NCI-H748 (cell line): ENCODE results near the gene TICAM1.
"Not testable (repeated sequence)": the region's sequence is repeated elsewhere in the genome, so short reads cannot be mapped to it uniquely, and the experiment has no call there.

ENCODE experiments used
- DNase-seq: peaks from one replicate; lab custom pipeline; 2025; ENCODE audit not compliant: unreplicated experiment; lab: John Stamatoyannopoulos, UW

The TICAM1 gene

GRCh38 chr19:4806384-4806783 lies 25.1 kb downstream of the TICAM1 start:
- DNase-seq: no peak

GRCh38 chr19:4805140-4805539 lies 26.4 kb downstream of the TICAM1 start:
- DNase-seq: not testable (repeated sequence)

- DNase-seq: peak; percentile 46
Observed at GRCh38 chr19:4803736-4804695, 27.5 kb downstream of the TICAM1 start.

- no peak for DNase-seq
Observed at GRCh38 chr19:4802711-4803110, 28.8 kb downstream of the TICAM1 start.

- DNase-seq: no peak
Observed at GRCh38 chr19:4801085-4801619, 30.4 kb downstream of the TICAM1 start.

GRCh38 chr19:4800591-4801081 lies 30.9 kb downstream of the TICAM1 start:
- DNase-seq: no peak

- no peak for DNase-seq
Observed at GRCh38 chr19:4795400-4795799, 36.1 kb downstream of the TICAM1 start.

- no peak for DNase-seq
Observed at GRCh38 chr19:4794971-4795370, 36.5 kb downstream of the TICAM1 start.

GRCh38 chr19:4793278-4793677 lies 38.2 kb downstream of the TICAM1 start:
- not testable (repeated sequence) for DNase-seq

- not testable (repeated sequence) for DNase-seq
Observed at GRCh38 chr19:4792866-4793195, 38.7 kb downstream of the TICAM1 start.

GRCh38 chr19:4792019-4792865 lies 39.3 kb downstream of the TICAM1 start:
- DNase-seq: peak; percentile 17

- peak; percentile 100 for DNase-seq
Observed at GRCh38 chr19:4791183-4792018, 40.1 kb downstream of the TICAM1 start, which contains the start of gene FEM1A. TSS of gene FEM1A (plus strand) at chr19:4791734. CDS start at chr19:4791855, 121 bp downstream.

GRCh38 chr19:4786412-4787016 lies 45.0 kb downstream of the TICAM1 start:
- not testable (repeated sequence) for DNase-seq

GRCh38 chr19:4781801-4782200 lies 49.7 kb downstream of the TICAM1 start:
- DNase-seq: no peak

- DNase-seq: no peak
Observed at GRCh38 chr19:4780860-4781259, 50.7 kb downstream of the TICAM1 start.

GRCh38 chr19:4778124-4778523 lies 53.4 kb downstream of the TICAM1 start:
- not testable (repeated sequence) for DNase-seq

GRCh38 chr19:4776436-4777211 lies 54.9 kb downstream of the TICAM1 start:
- peak; percentile 8 for DNase-seq

GRCh38 chr19:4775627-4776152 lies 55.8 kb downstream of the TICAM1 start:
- DNase-seq: no peak

GRCh38 chr19:4774136-4774535 lies 57.4 kb downstream of the TICAM1 start:
- DNase-seq: no peak
